CD14-positive monocyte (primary cell): ENCODE measurements around the gene CRYBG1. TPM values are rescaled to one million over a fixed set of nuclear protein-coding genes. Genes with fewer than 3 reads are reported as not detected.

Source experiments
- DNase-seq, 3 donors: peaks; one replicate each; pipeline ENCODE4 v3.0.0-alpha.2; 2011 to 2022
- H2AFZ ChIP-seq: 2 replicates; pipeline ENCODE4 v1.6.0; 2012; ENCODE audit warnings: mild to moderate bottlenecking, low read depth, low read length, inconsistent platforms; ENCODE audit not compliant: insufficient read depth, poor library complexity, severe bottlenecking
- H3K27ac ChIP-seq, 2 donors: 1 replicate in 1 of 2; 2 replicates in 1 of 2; pipeline ENCODE4 v1.5.1; 2012 to 2013; ENCODE audit warnings: low read length in 2 of 2, control low read depth in 1 of 2, inconsistent platforms in 1 of 2, low read depth in 1 of 2, mild to moderate bottlenecking in 1 of 2
- H3K27me3 ChIP-seq, 2 donors: one replicate each; pipeline versions ENCODE4 v1.6.0 to v1.6.1; 2011 to 2013; ENCODE audit warnings: low read length in 2 of 2; ENCODE audit not compliant: control insufficient read depth in 2 of 2, insufficient read depth in 2 of 2
- H3K36me3 ChIP-seq, 2 donors: replicated peaks in 1 of 2; 1 replicate in 1 of 2; 2 replicates in 1 of 2; pipeline versions ENCODE4 v1.5.1 to v1.6.1; 2012 to 2013; ENCODE audit warnings: low read length in 2 of 2, control low read depth in 1 of 2, inconsistent platforms in 1 of 2, mild to moderate bottlenecking in 1 of 2; ENCODE audit not compliant: insufficient read depth in 2 of 2, control insufficient read depth in 1 of 2
- H3K4me1 ChIP-seq, 2 donors: 1 replicate in 1 of 2; 2 replicates in 1 of 2; pipeline versions ENCODE4 v1.5.1 to v1.6.1; 2012 to 2013; ENCODE audit warnings: low read length in 2 of 2, control low read depth in 1 of 2, inconsistent platforms in 1 of 2, mild to moderate bottlenecking in 1 of 2, moderate library complexity in 1 of 2; ENCODE audit not compliant: insufficient read depth in 2 of 2, control insufficient read depth in 1 of 2
- H3K4me2 ChIP-seq: replicated peaks from 2 replicates; pipeline ENCODE3; 2012; ENCODE audit warnings: low read length, moderate library complexity, mild to moderate bottlenecking; ENCODE audit not compliant: poor library complexity, severe bottlenecking; ENCODE audit errors: extremely low read depth
- H3K4me3 ChIP-seq, 3 experiments: fragments of 200-600 bp in 1 of 3; sonication (generic) in 1 of 3; replicated peaks in 1 of 3; 1 replicate in 2 of 3; 2 replicates in 1 of 3; pipeline ENCODE4 v1.5.1; 2011 to 2013; ENCODE audit warnings: low read length in 3 of 3, mild to moderate bottlenecking in 3 of 3, control low read depth in 2 of 3, low read depth in 2 of 3, inconsistent platforms in 1 of 3, moderate library complexity in 1 of 3
- H3K79me2 ChIP-seq: 2 replicates; pipeline ENCODE4 v1.6.0; 2012; ENCODE audit warnings: mild to moderate bottlenecking, control low read depth, inconsistent platforms, low read length, moderate library complexity; ENCODE audit not compliant: insufficient read depth
- H3K9ac ChIP-seq: 2 replicates; pipeline ENCODE4 v1.6.0; 2017; ENCODE audit warnings: low read length, mild to moderate bottlenecking; ENCODE audit not compliant: insufficient read depth, poor library complexity, severe bottlenecking
- H3K9me3 ChIP-seq, 2 donors: replicated peaks in 1 of 2; 1 replicate in 1 of 2; 2 replicates in 1 of 2; pipeline versions ENCODE4 v1.5.1 to v1.6.1; 2012 to 2013; ENCODE audit warnings: low read length in 2 of 2, control low read depth in 1 of 2; ENCODE audit not compliant: control insufficient read depth in 1 of 2, insufficient read depth in 1 of 2
- H4K20me1 ChIP-seq: 2 replicates; pipeline ENCODE4 v1.6.0; 2012; ENCODE audit warnings: mild to moderate bottlenecking, low read length, control low read depth, moderate library complexity; ENCODE audit not compliant: insufficient read depth
- H3K27ac Mint-ChIP-seq, 7 donors: one replicate each; pipeline ENCODE4 v1.8.0; 2020; ENCODE audit warnings: mild to moderate bottlenecking in 7 of 7, mixed read lengths in 7 of 7, moderate library complexity in 6 of 7, inconsistent platforms in 2 of 7
- H3K27me3 Mint-ChIP-seq, 3 donors: one replicate each; pipeline ENCODE4 v1.8.0; 2021 to 2022; ENCODE audit warnings: low read depth in 3 of 3, mild to moderate bottlenecking in 3 of 3, mixed read lengths in 3 of 3, moderate library complexity in 3 of 3, inconsistent platforms in 1 of 3
- H3K36me3 Mint-ChIP-seq, 2 donors: one replicate each; pipeline ENCODE4 v1.8.0; 2020; ENCODE audit warnings: mixed read lengths in 2 of 2, inconsistent platforms in 1 of 2, mild to moderate bottlenecking in 1 of 2
- H3K4me1 Mint-ChIP-seq: one replicate; pipeline ENCODE4 v1.8.0; 2020; ENCODE audit warnings: mild to moderate bottlenecking, mixed read lengths
- H3K4me3 Mint-ChIP-seq, 2 donors: one replicate each; pipeline ENCODE4 v1.8.0; 2020; ENCODE audit warnings: mild to moderate bottlenecking in 2 of 2, mixed read lengths in 2 of 2, moderate library complexity in 1 of 2
- H3K9me3 Mint-ChIP-seq, 7 donors: one replicate each; pipeline ENCODE4 v1.8.0; 2020 to 2022; ENCODE audit warnings: mixed read lengths in 7 of 7, mild to moderate bottlenecking in 6 of 7, moderate library complexity in 6 of 7, inconsistent platforms in 2 of 7
- WGBS: methylation state at CpG from one replicate; pipeline ENCODE4 v1.1.5; 2013; ENCODE audit warnings: missing lambda C conversion rate; ENCODE audit not compliant: insufficient coverage; 5-methylcytosine and 5-hydroxymethylcytosine counted together
- intact Hi-C, 2 donors: fragments of 100-400 bp; cut with micrococcal nuclease; formaldehyde crosslinking; loops; one replicate each; pipeline versions ENCODE4 v1.15.0 to v1.15.1; 2023
- polyA plus RNA-seq, 3 donors: library from polyadenylated mRNA; depleted of rRNA in 1 of 3; unstranded in 2 of 3; stranded (reverse) in 1 of 3; fragments of 300-500 nt in 2 of 3; fragments of >200 nt in 1 of 3; fragmentation: Illumina TruSeq in 2 of 3; gene quantifications; 1 replicate in 2 of 3; 2 replicates in 1 of 3; pipeline ENCODE4 v1.2.3, GENCODE V29; 2012 to 2021
- TF ChIP-seq, protein P1 (sequence below): fragments of 200-600 bp; IDR thresholded peaks from one replicate; pipeline ENCODE4 v1.8.0; 2022; ENCODE audit warnings: antibody characterized with exemption, mild to moderate bottlenecking

CRYBG1 gene
- polyA plus RNA-seq, 3 donors: 7.9 to 11.9 (median 11.1) TPM

DNA sequence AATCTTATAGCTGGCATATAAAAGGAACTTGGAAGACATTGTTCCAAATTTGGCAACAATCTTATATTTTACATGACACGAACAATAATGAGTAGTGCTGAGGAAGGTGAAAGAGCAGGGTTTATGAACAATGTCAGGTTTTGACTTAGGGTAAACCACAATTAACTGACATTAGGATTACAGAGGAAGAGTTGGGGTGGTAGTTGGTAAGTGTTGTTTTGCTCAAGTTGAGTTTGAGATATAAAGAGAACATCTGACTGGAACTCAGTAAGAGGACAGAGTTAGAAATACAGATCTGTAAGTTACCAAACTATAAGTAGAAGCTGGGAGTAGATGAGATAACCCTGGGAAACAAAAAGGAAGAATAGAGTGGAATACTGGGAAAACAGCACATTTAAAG lies 253.6 kb downstream of the CRYBG1 start:
- H3K4me1 Mint-ChIP-seq: no peaks in the 10 kb centered on the region
- no peak overlapping the region for H3K4me2 ChIP-seq
- no peak overlapping the region for H3K27ac Mint-ChIP-seq

DNA sequence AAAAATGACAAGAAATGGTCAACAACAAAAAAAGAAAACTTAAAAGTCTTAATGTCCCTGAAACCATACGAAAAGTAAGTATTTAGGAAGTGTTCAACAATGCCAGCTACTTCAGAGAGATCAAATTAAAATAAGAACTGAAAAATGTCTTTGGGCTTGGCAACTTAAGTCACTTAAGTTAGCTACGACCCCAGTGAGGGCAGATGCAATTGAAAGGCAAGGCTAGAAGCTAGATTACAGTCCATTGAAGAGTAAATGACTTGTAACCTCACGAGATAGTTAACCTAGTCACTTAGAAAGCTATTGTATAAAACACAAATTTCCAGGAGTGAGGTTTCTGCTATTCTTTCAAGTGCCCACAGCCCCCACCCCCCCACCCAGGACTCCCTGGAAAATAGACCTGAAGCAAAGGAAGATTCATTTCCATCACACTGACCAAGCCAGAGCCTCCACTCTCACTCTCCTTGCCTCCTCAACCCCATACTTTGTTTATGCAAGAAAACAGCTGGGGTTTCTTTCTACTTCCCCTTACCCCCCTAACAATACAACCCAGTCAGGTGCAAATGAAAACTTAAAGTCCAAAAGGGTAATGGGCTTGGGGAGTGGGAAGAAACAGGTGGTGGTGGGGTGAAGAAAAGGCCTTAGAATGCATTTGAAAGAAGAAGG lies 254.2 kb downstream of the CRYBG1 start:
- Histone ChIP-seq H3K27ac (no peak overlapping the region), H3K36me3 (peaks cover 12 to 59% of the 10 kb centered on the region in 2 donors), H4K20me1 (no peaks in the 10 kb centered on the region), H3K79me2 (no peaks in the 10 kb centered on the region), H3K4me1 (no peaks in the 10 kb centered on the region), H3K4me2 (no peak overlapping the region), H3K9me3 (no peaks in the 10 kb centered on the region), H3K9ac (no peak overlapping the region), H2AFZ (no peak overlapping the region), H3K4me3 (no peak overlapping the region), H3K27me3 (no peaks in the 10 kb centered on the region)
- H3K36me3 Mint-ChIP-seq: peaks cover 44 to 64% of the 10 kb centered on the region in 2 donors
- DNase-seq: no peak
- H3K27ac Mint-ChIP-seq: no peak overlapping the region
- no peaks in the 10 kb centered on the region for H3K27me3 Mint-ChIP-seq
- intact Hi-C loops: no loop called here
- no peak overlapping the region for H3K4me3 Mint-ChIP-seq
- H3K9me3 Mint-ChIP-seq: no peaks in the 10 kb centered on the region
- TF ChIP-seq, protein P1, sequence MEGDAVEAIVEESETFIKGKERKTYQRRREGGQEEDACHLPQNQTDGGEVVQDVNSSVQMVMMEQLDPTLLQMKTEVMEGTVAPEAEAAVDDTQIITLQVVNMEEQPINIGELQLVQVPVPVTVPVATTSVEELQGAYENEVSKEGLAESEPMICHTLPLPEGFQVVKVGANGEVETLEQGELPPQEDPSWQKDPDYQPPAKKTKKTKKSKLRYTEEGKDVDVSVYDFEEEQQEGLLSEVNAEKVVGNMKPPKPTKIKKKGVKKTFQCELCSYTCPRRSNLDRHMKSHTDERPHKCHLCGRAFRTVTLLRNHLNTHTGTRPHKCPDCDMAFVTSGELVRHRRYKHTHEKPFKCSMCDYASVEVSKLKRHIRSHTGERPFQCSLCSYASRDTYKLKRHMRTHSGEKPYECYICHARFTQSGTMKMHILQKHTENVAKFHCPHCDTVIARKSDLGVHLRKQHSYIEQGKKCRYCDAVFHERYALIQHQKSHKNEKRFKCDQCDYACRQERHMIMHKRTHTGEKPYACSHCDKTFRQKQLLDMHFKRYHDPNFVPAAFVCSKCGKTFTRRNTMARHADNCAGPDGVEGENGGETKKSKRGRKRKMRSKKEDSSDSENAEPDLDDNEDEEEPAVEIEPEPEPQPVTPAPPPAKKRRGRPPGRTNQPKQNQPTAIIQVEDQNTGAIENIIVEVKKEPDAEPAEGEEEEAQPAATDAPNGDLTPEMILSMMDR: no peak
- 100% methylated on average over 1 of the region's 3 CpGs for WGBS
- no peaks in the 10 kb centered on the region for H3K4me1 Mint-ChIP-seq

More for the DNA sequence above, 253.6 kb downstream of the CRYBG1 start:
- H3K27me3 ChIP-seq: no peaks in the 10 kb centered on the region
- H4K20me1 ChIP-seq: no peaks in the 10 kb centered on the region
- no peak for DNase-seq
- H3K9ac ChIP-seq: no peak overlapping the region
- H3K9me3 ChIP-seq: no peaks in the 10 kb centered on the region
- H3K4me1 ChIP-seq: no peaks in the 10 kb centered on the region
- no peak overlapping the region for H2AFZ ChIP-seq
- intact Hi-C loops: no loop called here
- H3K79me2 ChIP-seq: no peaks in the 10 kb centered on the region
- H3K36me3 ChIP-seq: peaks cover 12 to 58% of the 10 kb centered on the region in 2 donors
- WGBS: no CpG with 5 or more reads among the region's 1 CpG
- H3K4me3 ChIP-seq: no peak overlapping the region
- H3K27me3 Mint-ChIP-seq: no peaks in the 10 kb centered on the region
- no peak overlapping the region for H3K4me3 Mint-ChIP-seq
- TF ChIP-seq, protein P1: no peak
- H3K27ac ChIP-seq: no peak overlapping the region
- H3K9me3 Mint-ChIP-seq: no peaks in the 10 kb centered on the region
- peaks cover 47 to 69% of the 10 kb centered on the region in 2 donors for H3K36me3 Mint-ChIP-seq
